HCT116 (cell line): ENCODE measurements around the gene PGPEP1.
"Not testable (repeated sequence)": the region's sequence is repeated elsewhere in the genome, so short reads cannot be mapped to it uniquely, and the experiment has no call there.

Experiments used
- CEBPB ChIP-seq: IDR thresholded peaks from 2 replicates; pipeline ENCODE4 v1.6.1; 2012; ENCODE audit warnings: low read depth
- CTCF ChIP-seq, 3 experiments: fragments of 200-600 bp in 1 of 3; sonication (generic) in 1 of 3; IDR thresholded peaks in 2 of 3; conservative IDR thresholded peaks in 1 of 3; 2 replicates each; pipeline ENCODE4 v1.5.1; 2012 to 2017; ENCODE audit warnings: low read depth in 2 of 3, low read length in 2 of 3, antibody characterized with exemption in 1 of 3, borderline replicate concordance in 1 of 3, control low read depth in 1 of 3, mild to moderate bottlenecking in 1 of 3, mixed read lengths in 1 of 3, mixed run types in 1 of 3, moderate library complexity in 1 of 3; ENCODE audit not compliant: insufficient read depth in 1 of 3
- EZH2 ChIP-seq: fragments of 200-600 bp; sonication (generic); IDR thresholded peaks from 2 replicates; pipeline ENCODE4 v1.6.1; 2017; ENCODE audit warnings: antibody characterized with exemption, mixed run types
- JUND ChIP-seq: IDR thresholded peaks from 2 replicates; pipeline ENCODE4 v1.6.1; 2012
- POLR2A ChIP-seq: IDR thresholded peaks from 2 replicates; pipeline ENCODE4 v1.7.0; 2011; ENCODE audit warnings: borderline replicate concordance; ENCODE audit not compliant: insufficient read depth, insufficient read length; ENCODE audit errors: extremely low read depth
- POLR2AphosphoS5 ChIP-seq: IDR thresholded peaks from 2 replicates; pipeline ENCODE4 v1.6.1; 2011; ENCODE audit warnings: mild to moderate bottlenecking, low read depth, low read length, moderate library complexity
- REST ChIP-seq: IDR thresholded peaks from 2 replicates; pipeline ENCODE4 v1.6.1; 2012; ENCODE audit warnings: low read depth
- SP1 ChIP-seq: IDR thresholded peaks from 2 replicates; pipeline ENCODE4 v1.6.1; 2012; ENCODE audit warnings: low read depth
- TCF7L2 ChIP-seq: IDR thresholded peaks from 2 replicates; pipeline ENCODE4 v1.7.0; 2011; ENCODE audit warnings: borderline replicate concordance, inconsistent platforms; ENCODE audit not compliant: insufficient read depth, insufficient read length; ENCODE audit errors: extremely low read depth
- ZFX ChIP-seq: fragments of 450-650 bp; IDR thresholded peaks from 2 replicates; pipeline ENCODE4 v1.6.1; 2017
- ZNF274 ChIP-seq: fragments of 200-500 bp; sonication (Bioruptor generic); IDR thresholded peaks from 2 replicates; pipeline ENCODE4 v1.6.1; 2014; ENCODE audit warnings: mild to moderate bottlenecking, low read depth, low read length, inconsistent platforms

- TF ChIP-seq POLR2A; CTCF (IDR thresholded peaks at IDR 0.05 in 2 of 3, conservative IDR thresholded peaks at IDR 0.05 in 1 of 3; ENCODE audit: borderline replicate concordance in 1 of 3, insufficient read depth in 1 of 3, low read depth in 2 of 3, low read length in 2 of 3); REST; POLR2AphosphoS5; TCF7L2; CEBPB; SP1; EZH2; ZFX; ZNF274; JUND: not testable (repeated sequence)
Observed at GRCh38 chr19:18364277-18364825, 24.0 kb downstream of the PGPEP1 start.
